HEK293 (cell line): Measurements from ENCODE around the gene CST7.
A peak's percentile ranks its signal among the peaks of the same experiment; 100 is the strongest.

Experiments used
- HIC1 ChIP-seq: fragments of 450-650 bp; formaldehyde crosslinking; IDR thresholded peaks from 2 replicates; pipeline ENCODE4 v1.5.1; 2016; ENCODE audit warnings: missing biosample characterization, missing genetic modification characterization
- KLF1 ChIP-seq: fragments of 450-650 bp; formaldehyde crosslinking; IDR thresholded peaks from 2 replicates; pipeline ENCODE4 v1.5.1; 2016; ENCODE audit warnings: missing biosample characterization, missing genetic modification characterization
- KLF17 ChIP-seq: fragments of 450-650 bp; formaldehyde crosslinking; IDR thresholded peaks from 2 replicates; pipeline ENCODE4 v1.5.1; 2016; ENCODE audit warnings: missing biosample characterization, missing genetic modification characterization
- KLF7 ChIP-seq: fragments of 450-650 bp; formaldehyde crosslinking; IDR thresholded peaks from 2 replicates; pipeline ENCODE4 v1.5.1; 2016; ENCODE audit warnings: missing biosample characterization, missing genetic modification characterization, borderline replicate concordance
- OSR2 ChIP-seq: fragments of 450-650 bp; formaldehyde crosslinking; IDR thresholded peaks from 2 replicates; pipeline ENCODE4 v1.5.1; 2016; ENCODE audit warnings: missing biosample characterization, missing genetic modification characterization
- PBX3 ChIP-seq: sonication (generic); formaldehyde crosslinking; IDR thresholded peaks from 2 replicates; pipeline ENCODE4 v1.8.1; 2022; ENCODE audit warnings: mild to moderate bottlenecking, moderate library complexity, missing genetic modification reagents
- REPIN1 ChIP-seq: fragments of 450-650 bp; formaldehyde crosslinking; IDR thresholded peaks from 2 replicates; pipeline ENCODE4 v1.5.1; 2017; ENCODE audit warnings: missing biosample characterization, missing genetic modification characterization, low read depth
- SCRT1 ChIP-seq: fragments of 450-650 bp; formaldehyde crosslinking; IDR thresholded peaks from 2 replicates; pipeline ENCODE4 v1.5.1; 2016; ENCODE audit warnings: missing biosample characterization, missing genetic modification characterization, borderline replicate concordance
- SCRT2 ChIP-seq: fragments of 450-650 bp; formaldehyde crosslinking; IDR thresholded peaks from 2 replicates; pipeline ENCODE4 v1.5.1; 2016; ENCODE audit warnings: missing biosample characterization, missing genetic modification characterization
- SP3 ChIP-seq: fragments of 450-650 bp; formaldehyde crosslinking; IDR thresholded peaks from 2 replicates; pipeline ENCODE4 v1.5.1; 2016; ENCODE audit warnings: missing biosample characterization, missing genetic modification characterization
- WT1 ChIP-seq: fragments of 450-650 bp; formaldehyde crosslinking; IDR thresholded peaks from 2 replicates; pipeline ENCODE4 v1.5.1; 2016; ENCODE audit warnings: missing biosample characterization, missing genetic modification characterization
- ZBTB44 ChIP-seq: fragments of 450-650 bp; IDR thresholded peaks from 2 replicates; pipeline ENCODE4 v1.5.1; 2018; ENCODE audit warnings: missing biosample characterization, mild to moderate bottlenecking, missing genetic modification characterization
- ZNF10 ChIP-seq: fragments of 450-650 bp; formaldehyde crosslinking; IDR thresholded peaks from 2 replicates; pipeline ENCODE4 v1.5.1; 2017; ENCODE audit warnings: missing biosample characterization, missing genetic modification characterization
- ZNF114 ChIP-seq: fragments of 450-650 bp; formaldehyde crosslinking; IDR thresholded peaks from 2 replicates; pipeline ENCODE4 v1.5.0; 2017; ENCODE audit warnings: missing biosample characterization, missing genetic modification characterization
- ZNF138 ChIP-seq: fragments of 450-650 bp; formaldehyde crosslinking; IDR thresholded peaks from 2 replicates; pipeline ENCODE4 v1.5.1; 2016; ENCODE audit warnings: missing biosample characterization, missing genetic modification characterization, borderline replicate concordance
- ZNF140 ChIP-seq: fragments of 450-650 bp; formaldehyde crosslinking; IDR thresholded peaks from 2 replicates; pipeline ENCODE4 v1.5.1; 2016; ENCODE audit warnings: missing biosample characterization, missing genetic modification characterization
- ZNF146 ChIP-seq: fragments of 450-650 bp; formaldehyde crosslinking; IDR thresholded peaks from 2 replicates; pipeline ENCODE4 v1.5.1; 2016; ENCODE audit warnings: missing biosample characterization, missing genetic modification characterization
- ZNF18 ChIP-seq: fragments of 450-650 bp; formaldehyde crosslinking; IDR thresholded peaks from 2 replicates; pipeline ENCODE4 v1.5.1; 2016; ENCODE audit warnings: missing biosample characterization, missing genetic modification characterization
- ZNF510 ChIP-seq: fragments of 450-650 bp; formaldehyde crosslinking; IDR thresholded peaks from 2 replicates; pipeline ENCODE4 v1.5.1; 2018; ENCODE audit warnings: mild to moderate bottlenecking, missing genetic modification characterization, missing biosample characterization; ENCODE audit not compliant: insufficient replicate concordance
- ZNF544 ChIP-seq: fragments of 450-650 bp; formaldehyde crosslinking; IDR thresholded peaks from 2 replicates; pipeline ENCODE4 v1.5.0; 2017; ENCODE audit warnings: missing biosample characterization, missing genetic modification characterization
- ZNF560 ChIP-seq: fragments of 450-650 bp; formaldehyde crosslinking; IDR thresholded peaks from 2 replicates; pipeline ENCODE4 v1.5.1; 2017; ENCODE audit warnings: missing biosample characterization, missing genetic modification characterization, borderline replicate concordance
- ZNF561 ChIP-seq: fragments of 450-650 bp; IDR thresholded peaks from 2 replicates; pipeline ENCODE4 v1.5.1; 2018; ENCODE audit warnings: missing biosample characterization, missing genetic modification characterization, borderline replicate concordance
- ZNF645 ChIP-seq: fragments of 450-650 bp; formaldehyde crosslinking; IDR thresholded peaks from 2 replicates; pipeline ENCODE4; 2016; ENCODE audit warnings: missing biosample characterization, missing genetic modification characterization
- ZNF654 ChIP-seq: fragments of 450-650 bp; formaldehyde crosslinking; IDR thresholded peaks from 2 replicates; pipeline ENCODE4 v1.5.1; 2016; ENCODE audit warnings: low read depth, missing biosample characterization, missing genetic modification characterization
- ZNF677 ChIP-seq: fragments of 450-650 bp; IDR thresholded peaks from 2 replicates; pipeline ENCODE4 v1.5.0; 2018; ENCODE audit warnings: missing biosample characterization, mild to moderate bottlenecking, missing genetic modification characterization, moderate library complexity
- ZNF692 ChIP-seq: fragments of 450-650 bp; formaldehyde crosslinking; IDR thresholded peaks from 2 replicates; pipeline ENCODE4 v1.5.1; 2016; ENCODE audit warnings: missing biosample characterization, missing genetic modification characterization
- ZNF701 ChIP-seq: fragments of 450-650 bp; formaldehyde crosslinking; IDR thresholded peaks from 2 replicates; pipeline ENCODE4 v1.5.1; 2016; ENCODE audit warnings: missing biosample characterization, missing genetic modification characterization
- ZNF792 ChIP-seq: fragments of 450-650 bp; formaldehyde crosslinking; IDR thresholded peaks from 2 replicates; pipeline ENCODE4 v1.5.1; 2016; ENCODE audit warnings: missing biosample characterization, missing genetic modification characterization

Gene CST7

GRCh38 chr20:24992487-24993205 is 43.6 kb downstream of the CST7 start, which contains the start of gene APMAP (continued):
- TF ChIP-seq ZBTB44 (tag by site-specific recombination): no peak
- no peak for TF ChIP-seq PBX3 (CRISPR knock-in tag)
- peak; percentile 36; the same call in 1 of the 2 replicates for TF ChIP-seq ZNF692 (tag by site-specific recombination)
- no peak for TF ChIP-seq ZNF544 (tag by site-specific recombination)
- no peak for TF ChIP-seq ZNF10
- TF ChIP-seq KLF7: no peak
- TF ChIP-seq ZNF560 (tag by site-specific recombination): no peak; the same call in 1 of the 2 replicates
- TF ChIP-seq ZNF701 (tag by site-specific recombination): no peak
- TF ChIP-seq KLF1 (tag by site-specific recombination): peak; percentile 35; the same call in 1 of the 2 replicates
- no peak for TF ChIP-seq ZNF654
- no peak for TF ChIP-seq ZNF645 (tag by site-specific recombination)
- no peak for TF ChIP-seq ZNF677 (tag by site-specific recombination)
- TF ChIP-seq ZNF114 (tag by site-specific recombination): no peak
- no peak for TF ChIP-seq SCRT2 (tag by site-specific recombination)
- TF ChIP-seq WT1 (tag by site-specific recombination): no peak; the same call in 1 of the 2 replicates
- no peak for TF ChIP-seq ZNF792 (tag by site-specific recombination)
- peak; percentile 91 for TF ChIP-seq HIC1 (tag by site-specific recombination)
- no peak for TF ChIP-seq ZNF18 (tag by site-specific recombination)
- no peak; the same call in 1 of the 2 replicates for TF ChIP-seq ZNF561 (tag by site-specific recombination)
- TF ChIP-seq OSR2 (tag by site-specific recombination): no peak
- TF ChIP-seq REPIN1: peak; percentile 99; the same call in 1 of the 2 replicates
- TF ChIP-seq SP3 (tag by site-specific recombination): peak; percentile 85
- TF ChIP-seq SCRT1 (tag by site-specific recombination): no peak
- no peak for TF ChIP-seq ZNF510
- peak; percentile 72 for TF ChIP-seq KLF17
- TF ChIP-seq ZNF140 (tag by site-specific recombination): no peak
- no peak for TF ChIP-seq ZNF138
- TF ChIP-seq ZNF146 (tag by site-specific recombination): no peak
